Activated naive CD4-positive, alpha-beta T cell treated with anti-CD3 and anti-CD28 coated beads for 36 hours (primary cell): Measurements from ENCODE around the gene ZNF670. TPM values are rescaled to one million over a fixed set of nuclear protein-coding genes. Genes with fewer than 3 reads are reported as not detected.
"Not testable (repeated sequence)": the region's sequence is repeated elsewhere in the genome, so short reads cannot be mapped to it uniquely, and the experiment has no call there.

Experiments
- CTCF ChIA-PET: fragments of 350-600 bp; sonication (Branson Sonifier 250); formaldehyde crosslinking; loops from one replicate; lab custom pipeline; 2021; ENCODE audit warnings: antibody characterized with exemption; lab: Charles Lee
- DNase-seq: peaks from one replicate; pipeline ENCODE4 v3.0.0-alpha.2; 2020
- H3K27ac Mint-ChIP-seq: one replicate; pipeline ENCODE4 v1.8.0; 2021; ENCODE audit warnings: mild to moderate bottlenecking, mixed read lengths
- H3K27me3 Mint-ChIP-seq: one replicate; pipeline ENCODE4 v1.8.0; 2021; ENCODE audit warnings: low read depth, mixed read lengths
- H3K36me3 Mint-ChIP-seq: one replicate; pipeline ENCODE4 v1.8.0; 2021; ENCODE audit warnings: low read depth, mixed read lengths
- H3K4me1 Mint-ChIP-seq: one replicate; pipeline ENCODE4 v1.8.0; 2021; ENCODE audit warnings: low read depth, mixed read lengths
- H3K4me3 Mint-ChIP-seq: one replicate; pipeline ENCODE4 v1.8.0; 2021; ENCODE audit warnings: mild to moderate bottlenecking, moderate library complexity, mixed read lengths
- H3K9me3 Mint-ChIP-seq: one replicate; pipeline ENCODE4 v1.8.0; 2021; ENCODE audit warnings: mixed read lengths
- intact Hi-C: fragments of 100-400 bp; cut with micrococcal nuclease; formaldehyde crosslinking; loops from one replicate; pipeline ENCODE4 v1.15.1; 2023
- total RNA-seq, 2 experiments: library from RNA; stranded (reverse); gene quantifications; one replicate each; pipeline ENCODE4 v1.2.3, GENCODE V29; 2021

Gene ZNF670
- total RNA-seq = 1 to 10 TPM; 4.1 to 4.3 TPM

GRCh38 chr1:247078258-247079140 lies at the start of gene ZNF670:
Gene ZNF670 (minus strand): TSS chr1:247078811. CDS start chr1:247078596, 215 bp downstream.
- peaks cover 16% of the 10 kb centered on the region for H3K9me3 Mint-ChIP-seq
- H3K4me3 Mint-ChIP-seq = peak within 1 kb of the TSS; percentile 91
- H3K27me3 Mint-ChIP-seq = peaks cover 6% of the 10 kb centered on the region
- H3K27ac Mint-ChIP-seq = peak within 1 kb of the TSS; percentile 90
- intact Hi-C loops = loop anchor here (1.0 to 10.0 kb wide), 11 partner anchors 26 to 1748 kb away; partner anchors contain the start of genes CNST, TFB2M, ZNF496 and ZNF669
- peaks cover 28% of the 10 kb centered on the region for H3K36me3 Mint-ChIP-seq
- peak; percentile 98 for DNase-seq
- CTCF ChIA-PET = no interaction called here
- peaks cover 22% of the 10 kb centered on the region for H3K4me1 Mint-ChIP-seq

GRCh38 chr1:247127519-247128282 lies 49.1 kb upstream of the ZNF670 start:
- DNase-seq, H3K27ac Mint-ChIP-seq, H3K27me3 Mint-ChIP-seq, H3K4me1 Mint-ChIP-seq, CTCF ChIA-PET: not testable (repeated sequence)
- Mint-ChIP-seq H3K4me3 (peak overlapping the region; percentile 82), H3K9me3 (peaks cover 24% of the 10 kb centered on the region), H3K36me3 (peaks cover 29% of the 10 kb centered on the region)
- intact Hi-C loops = loop anchor here (1.0 kb wide), 1 partner anchor 49 kb away; the partner anchor contains the start of gene ZNF670

GRCh38 chr1:247126601-247127000 lies 48.0 kb upstream of the ZNF670 start:
- H3K27me3 Mint-ChIP-seq, intact Hi-C loops, H3K4me3 Mint-ChIP-seq, H3K27ac Mint-ChIP-seq, H3K4me1 Mint-ChIP-seq, CTCF ChIA-PET, DNase-seq: not testable (repeated sequence)
- Mint-ChIP-seq H3K36me3 (peaks cover 19% of the 10 kb centered on the region), H3K9me3 (peaks cover 17% of the 10 kb centered on the region)

- DNase-seq, H3K27me3 Mint-ChIP-seq, intact Hi-C loops, CTCF ChIA-PET, H3K4me1 Mint-ChIP-seq, H3K4me3 Mint-ChIP-seq, H3K27ac Mint-ChIP-seq: not testable (repeated sequence)
- H3K36me3 Mint-ChIP-seq = peaks cover 15% of the 10 kb centered on the region
- H3K9me3 Mint-ChIP-seq = peaks cover 17% of the 10 kb centered on the region
Observed at GRCh38 chr1:247126166-247126565, 47.6 kb upstream of the ZNF670 start.

GRCh38 chr1:247121382-247121781 lies 42.8 kb upstream of the ZNF670 start:
- H3K36me3 Mint-ChIP-seq = peaks cover 2% of the 10 kb centered on the region
- H3K27ac Mint-ChIP-seq = no peak overlapping the region
- H3K4me1 Mint-ChIP-seq = no peaks in the 10 kb centered on the region
- peaks cover 6% of the 10 kb centered on the region for H3K9me3 Mint-ChIP-seq
- no peak for DNase-seq
- CTCF ChIA-PET = no interaction called here
- intact Hi-C loops = no loop called here
- no peaks in the 10 kb centered on the region for H3K27me3 Mint-ChIP-seq
- H3K4me3 Mint-ChIP-seq = no peak overlapping the region

- H3K4me3 Mint-ChIP-seq, H3K27ac Mint-ChIP-seq, H3K4me1 Mint-ChIP-seq, CTCF ChIA-PET, intact Hi-C loops, H3K36me3 Mint-ChIP-seq, H3K27me3 Mint-ChIP-seq, DNase-seq, H3K9me3 Mint-ChIP-seq: not testable (repeated sequence)
Observed at GRCh38 chr1:247120408-247120668, 41.7 kb upstream of the ZNF670 start.

GRCh38 chr1:247119600-247120407 lies 41.2 kb upstream of the ZNF670 start:
- CTCF ChIA-PET = no interaction called here
- intact Hi-C loops = no loop called here
- no peaks in the 10 kb centered on the region for H3K4me1 Mint-ChIP-seq
- no peak for DNase-seq
- H3K4me3 Mint-ChIP-seq = no peak overlapping the region
- H3K27me3 Mint-ChIP-seq = peaks cover 2% of the 10 kb centered on the region
- H3K27ac Mint-ChIP-seq = no peak overlapping the region
- H3K36me3 Mint-ChIP-seq = peaks cover 2% of the 10 kb centered on the region
- H3K9me3 Mint-ChIP-seq = peaks cover 6% of the 10 kb centered on the region

- no peak overlapping the region for H3K4me3 Mint-ChIP-seq
- H3K27me3 Mint-ChIP-seq = peaks cover 2% of the 10 kb centered on the region
- DNase-seq = peak; percentile 50
- CTCF ChIA-PET = no interaction called here
- intact Hi-C loops = no loop called here
- H3K27ac Mint-ChIP-seq = no peak overlapping the region
- peaks cover 2% of the 10 kb centered on the region for H3K36me3 Mint-ChIP-seq
- H3K4me1 Mint-ChIP-seq = no peaks in the 10 kb centered on the region
- H3K9me3 Mint-ChIP-seq = peaks cover 3% of the 10 kb centered on the region
Observed at GRCh38 chr1:247118946-247119446, 40.4 kb upstream of the ZNF670 start.

- H3K36me3 Mint-ChIP-seq = no peaks in the 10 kb centered on the region
- peaks cover 18% of the 10 kb centered on the region for H3K27me3 Mint-ChIP-seq
- no peaks in the 10 kb centered on the region for H3K9me3 Mint-ChIP-seq
- intact Hi-C loops = no loop called here
- no peak overlapping the region for H3K4me3 Mint-ChIP-seq
- H3K27ac Mint-ChIP-seq = no peak overlapping the region
- no peak for DNase-seq
- CTCF ChIA-PET = no interaction called here
- peaks cover 6% of the 10 kb centered on the region for H3K4me1 Mint-ChIP-seq
Observed at GRCh38 chr1:247115545-247115944, 36.9 kb upstream of the ZNF670 start.

- no peak overlapping the region for H3K4me3 Mint-ChIP-seq
- peaks cover 7% of the 10 kb centered on the region for H3K4me1 Mint-ChIP-seq
- no peak for DNase-seq
- no peaks in the 10 kb centered on the region for H3K9me3 Mint-ChIP-seq
- CTCF ChIA-PET = interaction anchor here (0.8 kb wide), 1 partner anchor 10 kb away, joined by 3 read pairs; no protein-coding TSS in a partner anchor
- H3K27me3 Mint-ChIP-seq = peaks cover 18% of the 10 kb centered on the region
- intact Hi-C loops = no loop called here
- no peak overlapping the region for H3K27ac Mint-ChIP-seq
- no peaks in the 10 kb centered on the region for H3K36me3 Mint-ChIP-seq
Observed at GRCh38 chr1:247115141-247115510, 36.5 kb upstream of the ZNF670 start.

GRCh38 chr1:247114351-247115140 lies 35.9 kb upstream of the ZNF670 start:
- Mint-ChIP-seq H3K36me3 (no peaks in the 10 kb centered on the region), H3K4me3 (no peak overlapping the region), H3K27me3 (peaks cover 22% of the 10 kb centered on the region), H3K9me3 (no peaks in the 10 kb centered on the region), H3K4me1 (peaks cover 12% of the 10 kb centered on the region), H3K27ac (no peak overlapping the region)
- CTCF ChIA-PET = interaction anchor here (0.8 kb wide), 1 partner anchor 11 kb away, joined by 3 read pairs; no protein-coding TSS in a partner anchor
- no peak for DNase-seq
- intact Hi-C loops = no loop called here
